Coronary artery (tissue), 2 donors: ENCODE results near the gene MAPKAP1.

Experiments
- DNase-seq: peaks from one replicate; pipeline ENCODE4 v3.0.0-alpha.2; 2017; ENCODE audit warnings: low spot score
- H3K27ac ChIP-seq, 2 donors: fragments of 200-600 bp; sonication (generic); one replicate each; pipeline ENCODE4 v1.5.1; 2016 to 2019
- H3K4me3 ChIP-seq: fragments of 200-600 bp; sonication (generic); 2 replicates; pipeline ENCODE4 v1.5.1; 2016; ENCODE audit warnings: mild to moderate bottlenecking, moderate library complexity
- TF ChIP-seq, protein P1 (sequence below): fragments of 200-600 bp; sonication (generic); IDR thresholded peaks from one replicate; pipeline ENCODE4 v1.5.1; 2019; ENCODE audit warnings: antibody characterized with exemption

The MAPKAP1 gene

DNA sequence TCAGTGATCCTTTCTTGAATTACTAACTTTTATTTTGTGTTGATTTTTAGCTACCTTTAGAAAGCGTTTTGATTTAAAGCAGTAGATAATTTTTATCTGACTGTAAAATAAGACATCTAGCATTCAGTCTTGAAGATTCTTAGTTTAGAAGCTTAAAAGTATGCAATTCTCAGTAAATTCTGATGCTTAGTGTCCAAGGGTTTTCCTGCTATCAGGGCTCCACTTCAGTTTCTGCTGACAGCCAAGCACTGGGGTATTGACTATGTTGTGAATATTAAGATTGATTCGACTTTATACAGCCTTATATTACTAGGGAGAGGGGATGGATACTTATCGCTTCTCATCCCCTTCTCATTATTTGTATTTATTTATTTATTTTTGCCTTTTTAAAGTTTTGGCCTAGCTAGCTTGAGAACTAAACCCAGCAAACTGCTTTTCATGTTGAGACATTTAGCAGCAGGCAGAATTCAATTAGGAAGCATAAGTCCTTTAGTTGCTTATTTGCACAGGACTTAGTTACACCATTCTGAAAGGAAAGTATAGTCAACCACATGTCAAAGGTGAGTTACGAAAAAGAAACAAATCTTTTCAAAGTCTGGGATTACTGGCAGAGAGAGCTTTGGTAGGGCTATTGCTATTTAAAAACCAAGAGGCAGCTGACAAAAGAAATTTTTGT lies 43.1 kb upstream of the MAPKAP1 start:
- H3K4me3 ChIP-seq = peak overlapping the region; percentile 26
- no peak for DNase-seq
- H3K27ac ChIP-seq = peak overlapping the region in 1 of 2 donors; percentile 1
- TF ChIP-seq, protein P1, sequence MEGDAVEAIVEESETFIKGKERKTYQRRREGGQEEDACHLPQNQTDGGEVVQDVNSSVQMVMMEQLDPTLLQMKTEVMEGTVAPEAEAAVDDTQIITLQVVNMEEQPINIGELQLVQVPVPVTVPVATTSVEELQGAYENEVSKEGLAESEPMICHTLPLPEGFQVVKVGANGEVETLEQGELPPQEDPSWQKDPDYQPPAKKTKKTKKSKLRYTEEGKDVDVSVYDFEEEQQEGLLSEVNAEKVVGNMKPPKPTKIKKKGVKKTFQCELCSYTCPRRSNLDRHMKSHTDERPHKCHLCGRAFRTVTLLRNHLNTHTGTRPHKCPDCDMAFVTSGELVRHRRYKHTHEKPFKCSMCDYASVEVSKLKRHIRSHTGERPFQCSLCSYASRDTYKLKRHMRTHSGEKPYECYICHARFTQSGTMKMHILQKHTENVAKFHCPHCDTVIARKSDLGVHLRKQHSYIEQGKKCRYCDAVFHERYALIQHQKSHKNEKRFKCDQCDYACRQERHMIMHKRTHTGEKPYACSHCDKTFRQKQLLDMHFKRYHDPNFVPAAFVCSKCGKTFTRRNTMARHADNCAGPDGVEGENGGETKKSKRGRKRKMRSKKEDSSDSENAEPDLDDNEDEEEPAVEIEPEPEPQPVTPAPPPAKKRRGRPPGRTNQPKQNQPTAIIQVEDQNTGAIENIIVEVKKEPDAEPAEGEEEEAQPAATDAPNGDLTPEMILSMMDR = no peak

GRCh38 chr9:125749287-125749935 lies 42.4 kb upstream of the MAPKAP1 start:
- Histone ChIP-seq H3K4me3 (peak overlapping the region; percentile 94), H3K27ac (peak overlapping the region; percentile 84 to 95)
- DNase-seq = no peak

DNA sequence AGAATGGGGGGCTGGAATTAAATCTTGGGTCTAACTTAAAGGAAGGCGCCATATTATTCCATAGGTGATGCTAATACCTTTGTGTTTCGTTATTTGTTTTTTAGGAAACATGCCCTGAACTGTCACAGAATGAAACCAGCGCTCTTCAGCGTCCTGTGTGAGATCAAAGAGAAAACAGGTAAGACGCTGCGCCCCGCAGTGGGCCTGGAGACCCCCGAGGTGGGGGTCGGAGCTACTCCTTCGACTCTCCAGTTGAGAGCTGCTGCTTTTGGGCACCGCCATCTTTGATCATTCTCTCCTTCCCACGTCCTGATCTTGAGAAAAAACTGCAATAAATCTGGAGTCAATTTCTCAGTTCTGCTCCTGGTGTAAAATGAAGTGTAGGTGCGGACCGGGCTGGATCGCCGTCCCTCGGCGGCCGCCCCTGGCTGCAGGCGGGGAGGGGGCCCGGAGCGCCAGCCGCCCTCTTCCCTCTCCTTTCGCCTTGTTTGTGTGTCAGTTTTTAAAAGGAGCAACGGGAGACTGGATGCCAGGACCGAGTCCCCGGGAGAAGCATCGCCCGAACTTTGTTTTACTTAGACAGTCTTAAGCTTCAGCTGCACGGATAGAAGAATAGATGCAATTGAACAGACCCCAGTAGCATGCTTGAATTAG lies 41.6 kb upstream of the MAPKAP1 start:
- peak overlapping the region; percentile 94 for H3K4me3 ChIP-seq
- DNase-seq = no peak
- TF ChIP-seq, protein P1 = no peak
- peak overlapping the region; percentile 84 to 95 for H3K27ac ChIP-seq

More at GRCh38 chr9:125749287-125749935, 42.4 kb upstream of the MAPKAP1 start:
- TF ChIP-seq, protein P1 = no peak

DNA sequence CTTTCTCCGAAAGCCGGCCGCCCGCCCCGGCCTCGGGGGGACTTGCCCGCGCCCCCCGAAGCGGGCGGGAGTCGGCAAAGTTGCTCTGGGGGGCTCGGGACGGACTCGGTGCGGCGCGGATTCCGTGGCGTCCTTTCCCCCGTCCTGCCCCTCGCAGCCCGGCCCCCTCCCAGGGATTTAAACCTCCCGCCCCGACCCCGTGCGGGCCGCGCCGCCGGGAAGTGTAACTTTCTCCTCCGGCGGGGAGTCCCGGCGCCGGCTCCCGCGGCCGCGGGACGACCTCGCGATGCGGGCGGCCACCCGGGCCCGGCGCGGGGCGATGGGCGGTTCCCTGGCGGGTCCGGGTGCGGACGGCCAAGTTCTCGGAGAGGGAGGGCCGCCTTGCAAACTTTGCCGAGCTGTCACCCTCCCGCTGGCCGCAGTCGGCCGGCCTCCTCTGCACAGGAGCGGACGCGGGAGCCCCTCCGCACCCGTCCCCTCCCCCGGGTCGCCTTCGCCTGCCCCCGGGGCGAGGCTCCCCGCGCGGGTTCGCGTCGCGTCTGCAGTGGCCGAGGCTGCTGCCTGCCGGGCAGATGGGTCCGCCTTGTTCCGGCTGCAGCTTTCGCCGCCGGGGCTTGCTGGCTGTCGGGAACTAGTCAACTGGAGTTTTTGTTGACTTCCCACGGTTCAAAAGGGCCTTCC lies 40.9 kb upstream of the MAPKAP1 start:
- Histone ChIP-seq H3K27ac (peak overlapping the region; percentile 84 to 95), H3K4me3 (peak overlapping the region; percentile 94)
- DNase-seq = peak; percentile 75
- TF ChIP-seq, protein P1 = no peak

GRCh38 chr9:125747053-125747764 lies 40.2 kb upstream of the MAPKAP1 start, which contains the start of gene PBX3:
Gene PBX3 (plus strand): TSS chr9:125747373.
- TF ChIP-seq, protein P1 = no peak
- no peak for DNase-seq
- Histone ChIP-seq H3K4me3 (peak within 1 kb of the TSS; percentile 94), H3K27ac (peak within 1 kb of the TSS; percentile 84 to 95)

DNA sequence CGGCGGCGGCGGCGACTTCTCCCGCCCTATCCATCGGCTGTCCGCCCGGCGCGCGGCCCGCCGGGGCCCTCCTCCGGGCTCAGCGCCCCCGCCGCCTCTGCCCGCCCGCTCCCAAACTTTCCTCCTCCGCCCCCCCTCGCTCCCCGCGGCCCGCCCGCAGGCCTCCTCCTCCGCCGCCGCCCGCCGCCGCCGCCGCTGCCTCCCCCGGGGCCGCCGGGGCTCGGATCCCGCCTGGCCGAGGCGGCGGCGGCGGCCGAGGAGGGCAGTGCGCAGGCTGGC lies 39.7 kb upstream of the MAPKAP1 start:
- Histone ChIP-seq H3K4me3 (peak overlapping the region; percentile 94), H3K27ac (peak overlapping the region; percentile 70 to 95)
- TF ChIP-seq, protein P1 = no peak
- DNase-seq = no peak
